ENCODE measurements around the gene CEP44.

- TF ChIP-seq, protein P1, sequence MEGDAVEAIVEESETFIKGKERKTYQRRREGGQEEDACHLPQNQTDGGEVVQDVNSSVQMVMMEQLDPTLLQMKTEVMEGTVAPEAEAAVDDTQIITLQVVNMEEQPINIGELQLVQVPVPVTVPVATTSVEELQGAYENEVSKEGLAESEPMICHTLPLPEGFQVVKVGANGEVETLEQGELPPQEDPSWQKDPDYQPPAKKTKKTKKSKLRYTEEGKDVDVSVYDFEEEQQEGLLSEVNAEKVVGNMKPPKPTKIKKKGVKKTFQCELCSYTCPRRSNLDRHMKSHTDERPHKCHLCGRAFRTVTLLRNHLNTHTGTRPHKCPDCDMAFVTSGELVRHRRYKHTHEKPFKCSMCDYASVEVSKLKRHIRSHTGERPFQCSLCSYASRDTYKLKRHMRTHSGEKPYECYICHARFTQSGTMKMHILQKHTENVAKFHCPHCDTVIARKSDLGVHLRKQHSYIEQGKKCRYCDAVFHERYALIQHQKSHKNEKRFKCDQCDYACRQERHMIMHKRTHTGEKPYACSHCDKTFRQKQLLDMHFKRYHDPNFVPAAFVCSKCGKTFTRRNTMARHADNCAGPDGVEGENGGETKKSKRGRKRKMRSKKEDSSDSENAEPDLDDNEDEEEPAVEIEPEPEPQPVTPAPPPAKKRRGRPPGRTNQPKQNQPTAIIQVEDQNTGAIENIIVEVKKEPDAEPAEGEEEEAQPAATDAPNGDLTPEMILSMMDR (optimal IDR thresholded peaks at IDR 0.05 in 1 of 3, IDR thresholded peaks at IDR 0.05 in 1 of 3, conservative IDR thresholded peaks at IDR 0.05 in 1 of 3; ENCODE audit: extremely low read depth in 1 of 3, insufficient read depth in 2 of 3, low read length in 3 of 3), result no peak
- no peak for TF ChIP-seq EZH2 (IDR thresholded peaks at IDR 0.05; ENCODE audit: low read length)
Measured at GRCh38 chr4:174259580-174259979, 24.1 kb upstream of the CEP44 start.
